ENCODE measurements around the gene SH3RF2. TPM values are rescaled to one million over a fixed set of nuclear protein-coding genes. Genes with fewer than 3 reads are reported as not detected.

SH3RF2 gene
- total RNA-seq, 2 donors from 2014 or later: 41.2 to 272 TPM

- H3K36me3 ChIP-seq: no peaks in the 10 kb centered on the region
- H3K27ac ChIP-seq: peak overlapping the region; percentile 33 to 57
- DNase-seq (ENCODE audit: low spot score): no peak
- TF ChIP-seq, protein P1, sequence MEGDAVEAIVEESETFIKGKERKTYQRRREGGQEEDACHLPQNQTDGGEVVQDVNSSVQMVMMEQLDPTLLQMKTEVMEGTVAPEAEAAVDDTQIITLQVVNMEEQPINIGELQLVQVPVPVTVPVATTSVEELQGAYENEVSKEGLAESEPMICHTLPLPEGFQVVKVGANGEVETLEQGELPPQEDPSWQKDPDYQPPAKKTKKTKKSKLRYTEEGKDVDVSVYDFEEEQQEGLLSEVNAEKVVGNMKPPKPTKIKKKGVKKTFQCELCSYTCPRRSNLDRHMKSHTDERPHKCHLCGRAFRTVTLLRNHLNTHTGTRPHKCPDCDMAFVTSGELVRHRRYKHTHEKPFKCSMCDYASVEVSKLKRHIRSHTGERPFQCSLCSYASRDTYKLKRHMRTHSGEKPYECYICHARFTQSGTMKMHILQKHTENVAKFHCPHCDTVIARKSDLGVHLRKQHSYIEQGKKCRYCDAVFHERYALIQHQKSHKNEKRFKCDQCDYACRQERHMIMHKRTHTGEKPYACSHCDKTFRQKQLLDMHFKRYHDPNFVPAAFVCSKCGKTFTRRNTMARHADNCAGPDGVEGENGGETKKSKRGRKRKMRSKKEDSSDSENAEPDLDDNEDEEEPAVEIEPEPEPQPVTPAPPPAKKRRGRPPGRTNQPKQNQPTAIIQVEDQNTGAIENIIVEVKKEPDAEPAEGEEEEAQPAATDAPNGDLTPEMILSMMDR (IDR thresholded peaks at IDR 0.05): no peak
- no peak overlapping the region for H3K4me3 ChIP-seq
- H3K4me1 ChIP-seq: peaks cover 0 to 12% of the 10 kb centered on the region in 2 donors
- H3K9me3 ChIP-seq: no peaks in the 10 kb centered on the region
- H3K27me3 ChIP-seq: no peaks in the 10 kb centered on the region
Measured at GRCh38 chr5:146040527-146040926, 104.1 kb downstream of the SH3RF2 start.

GRCh38 chr5:146041180-146041789 lies 104.9 kb downstream of the SH3RF2 start:
- H3K4me1 ChIP-seq: peaks cover 0 to 12% of the 10 kb centered on the region in 2 donors

DNA sequence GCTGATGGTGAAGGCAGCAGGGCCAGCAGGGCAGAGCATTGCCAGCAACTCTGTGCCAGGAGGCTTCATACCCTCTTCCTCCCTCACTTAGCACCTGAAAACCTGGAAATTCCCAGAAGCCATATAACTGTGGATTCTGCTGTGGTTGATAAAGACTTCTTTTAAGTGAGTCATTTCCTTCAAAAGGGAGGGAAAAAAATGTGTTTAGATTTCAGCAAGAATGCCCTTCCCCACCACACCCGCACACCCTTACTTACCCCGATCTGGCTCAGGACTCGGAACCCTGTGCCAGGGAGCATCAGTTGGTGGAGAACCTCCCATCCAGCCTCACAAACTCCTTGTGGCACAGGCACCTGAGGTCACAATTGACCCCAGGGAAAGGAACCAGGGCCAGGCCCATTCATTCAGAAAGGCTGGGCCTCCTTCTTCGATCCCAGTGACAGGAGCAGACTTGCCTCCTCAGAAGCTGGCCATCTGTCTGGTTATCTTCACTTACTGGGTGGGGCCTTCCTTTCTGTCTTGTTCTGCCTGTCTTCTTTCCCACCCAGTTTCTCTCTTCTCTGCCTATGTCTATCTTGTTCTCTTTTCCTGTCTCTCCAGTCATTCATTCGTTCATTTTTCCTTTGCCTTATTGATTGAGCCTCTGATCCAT lies 106.4 kb downstream of the SH3RF2 start:
- Histone ChIP-seq H3K27ac (no peak overlapping the region), H3K9me3 (no peaks in the 10 kb centered on the region), H3K4me1 (peaks cover 0 to 18% of the 10 kb centered on the region in 2 donors), H3K36me3 (no peaks in the 10 kb centered on the region), H3K4me3 (no peak overlapping the region), H3K27me3 (no peaks in the 10 kb centered on the region)
- TF ChIP-seq, protein P1 (IDR thresholded peaks at IDR 0.05): no peak
- no peak for DNase-seq (ENCODE audit: low spot score)

More at GRCh38 chr5:146041180-146041789, 104.9 kb downstream of the SH3RF2 start:
- no peak for DNase-seq (ENCODE audit: low spot score)
- Histone ChIP-seq H3K4me3 (no peak overlapping the region), H3K36me3 (no peaks in the 10 kb centered on the region), H3K9me3 (no peaks in the 10 kb centered on the region), H3K27ac (peak overlapping the region; percentile 33 to 57), H3K27me3 (no peaks in the 10 kb centered on the region)
- TF ChIP-seq, protein P1 (IDR thresholded peaks at IDR 0.05): peak in 1 of 2 donors; percentile 53

DNA sequence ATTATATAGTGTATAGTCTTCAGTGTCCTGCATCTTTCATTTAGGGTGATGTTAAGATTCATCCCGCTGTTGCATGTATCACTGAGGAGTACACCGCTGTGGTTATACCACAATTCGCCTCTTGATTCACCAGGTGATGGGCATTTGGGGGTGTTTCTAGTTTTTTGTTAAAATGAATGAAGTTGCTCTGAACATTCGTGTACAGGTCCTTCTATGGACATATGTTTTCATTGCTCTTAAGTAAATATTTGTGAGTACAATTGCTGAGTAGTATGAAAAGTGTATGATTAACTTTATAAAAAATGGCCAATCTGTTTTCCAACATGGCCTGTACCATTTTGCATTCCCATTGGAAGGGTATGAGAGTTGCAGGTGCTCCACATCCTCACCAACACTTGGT lies 107.3 kb downstream of the SH3RF2 start:
- Histone ChIP-seq H3K9me3 (no peaks in the 10 kb centered on the region), H3K4me1 (peaks cover 0 to 18% of the 10 kb centered on the region in 2 donors), H3K4me3 (no peak overlapping the region), H3K27ac (no peak overlapping the region), H3K27me3 (no peaks in the 10 kb centered on the region), H3K36me3 (no peaks in the 10 kb centered on the region)
- TF ChIP-seq, protein P1 (IDR thresholded peaks at IDR 0.05): no peak
- DNase-seq (ENCODE audit: low spot score): no peak

GRCh38 chr5:146047396-146047795 lies 111.0 kb downstream of the SH3RF2 start:
- TF ChIP-seq, protein P1 (IDR thresholded peaks at IDR 0.05): no peak
- no peak for DNase-seq (ENCODE audit: low spot score)
- no peaks in the 10 kb centered on the region for H3K9me3 ChIP-seq
- no peaks in the 10 kb centered on the region for H3K27me3 ChIP-seq
- H3K27ac ChIP-seq: peak overlapping the region in 1 of 2 donors; percentile 22
- no peak overlapping the region for H3K4me3 ChIP-seq
- H3K4me1 ChIP-seq: peaks cover 0 to 6% of the 10 kb centered on the region in 2 donors
- H3K36me3 ChIP-seq: no peaks in the 10 kb centered on the region

All from right atrium auricular region (tissue), 2 donors.